H9 (cell line): ENCODE results near the gene SLC14A1. TPM values are rescaled to one million over a fixed set of nuclear protein-coding genes. Genes with fewer than 3 reads are reported as not detected.

Source experiments
- DNase-seq: peaks from one replicate; pipeline ENCODE4 v3.0.0-alpha.2; 2017
- H2AFZ ChIP-seq: one replicate; pipeline ENCODE4 v1.6.1; 2013; ENCODE audit warnings: mild to moderate bottlenecking, low read length, control low read depth, moderate library complexity
- H2AK5ac ChIP-seq: 2 replicates; pipeline ENCODE4 v1.6.1; 2013; ENCODE audit warnings: low read length, control low read depth, mixed read lengths; ENCODE audit not compliant: insufficient read length
- H2BK120ac ChIP-seq: one replicate; pipeline ENCODE4 v1.6.1; 2013; ENCODE audit warnings: low read depth, mild to moderate bottlenecking, low read length, control low read depth, inconsistent platforms; ENCODE audit not compliant: poor library complexity, severe bottlenecking
- H2BK12ac ChIP-seq: 2 replicates; pipeline ENCODE4 v1.6.1; 2013; ENCODE audit warnings: low read length, control low read depth, mixed read lengths, low read depth; ENCODE audit not compliant: insufficient read length
- H2BK15ac ChIP-seq: 2 replicates; pipeline ENCODE4 v1.6.1; 2013; ENCODE audit warnings: low read depth, low read length, control low read depth
- H2BK20ac ChIP-seq: one replicate; pipeline ENCODE4 v1.6.1; 2013; ENCODE audit warnings: low read depth, mild to moderate bottlenecking, low read length, control low read depth, inconsistent platforms; ENCODE audit not compliant: poor library complexity, severe bottlenecking
- H2BK5ac ChIP-seq: 2 replicates; pipeline ENCODE4 v1.6.1; 2013; ENCODE audit warnings: low read length, control low read depth, mixed read lengths; ENCODE audit not compliant: insufficient read length
- H3K14ac ChIP-seq: 2 replicates; pipeline ENCODE4 v1.6.1; 2013; ENCODE audit warnings: low read length, control low read depth; ENCODE audit not compliant: insufficient read depth
- H3K18ac ChIP-seq: 2 replicates; pipeline ENCODE4 v1.6.1; 2013; ENCODE audit warnings: low read depth, mild to moderate bottlenecking, mixed read lengths, low read length, control low read depth; ENCODE audit not compliant: insufficient read length
- H3K23ac ChIP-seq: 2 replicates; pipeline ENCODE4 v1.6.1; 2013; ENCODE audit warnings: low read length, control low read depth, mixed read lengths, low read depth; ENCODE audit not compliant: insufficient read length
- H3K23me2 ChIP-seq: 2 replicates; pipeline ENCODE4 v1.6.1; 2013; ENCODE audit warnings: low read depth, mild to moderate bottlenecking, mixed read lengths, low read length, control low read depth; ENCODE audit not compliant: insufficient read length, poor library complexity, severe bottlenecking
- H3K27ac ChIP-seq: 2 replicates; pipeline ENCODE4 v1.5.1; 2013; ENCODE audit warnings: low read length, control low read depth, mixed read lengths, low read depth; ENCODE audit not compliant: insufficient read length
- H3K27me3 ChIP-seq: 2 replicates; pipeline ENCODE4 v1.6.1; 2013; ENCODE audit warnings: low read length, control low read depth, inconsistent platforms; ENCODE audit not compliant: insufficient read depth
- H3K4ac ChIP-seq: 2 replicates; pipeline ENCODE4 v1.6.1; 2013; ENCODE audit warnings: low read depth, mild to moderate bottlenecking, control low read depth, inconsistent platforms, low read length, moderate library complexity
- H3K4me1 ChIP-seq: 2 replicates; pipeline ENCODE4 v1.6.1; 2013; ENCODE audit warnings: low read length, control low read depth, inconsistent platforms; ENCODE audit not compliant: insufficient read depth
- H3K4me2 ChIP-seq: 2 replicates; pipeline ENCODE4 v1.6.1; 2013; ENCODE audit warnings: low read length, control low read depth, mixed read lengths; ENCODE audit not compliant: insufficient read length, insufficient read depth
- H3K56ac ChIP-seq: 2 replicates; pipeline ENCODE4 v1.6.1; 2013; ENCODE audit warnings: low read depth, mild to moderate bottlenecking, mixed read lengths, low read length, control low read depth; ENCODE audit not compliant: insufficient read length
- H3K79me1 ChIP-seq: 2 replicates; pipeline ENCODE4 v1.6.1; 2013; ENCODE audit warnings: low read depth, mild to moderate bottlenecking, moderate library complexity, low read length, control low read depth, inconsistent platforms; ENCODE audit not compliant: insufficient read depth, poor library complexity, severe bottlenecking
- H3K79me2 ChIP-seq: 2 replicates; pipeline ENCODE4 v1.6.1; 2013; ENCODE audit warnings: low read length, control low read depth, inconsistent platforms; ENCODE audit not compliant: insufficient read depth
- H3K9ac ChIP-seq: 2 replicates; pipeline ENCODE4 v1.6.1; 2013; ENCODE audit warnings: low read length, control low read depth, mixed read lengths; ENCODE audit not compliant: insufficient read length; ENCODE audit errors: extremely low read depth
- H3K9me3 ChIP-seq: one replicate; pipeline ENCODE4 v1.6.1; 2013; ENCODE audit warnings: low read depth, low read length, inconsistent platforms; ENCODE audit not compliant: control insufficient read depth
- H3T11ph ChIP-seq: one replicate; pipeline ENCODE4 v1.6.1; 2013; ENCODE audit warnings: mild to moderate bottlenecking, low read length, control low read depth, inconsistent platforms
- H4K20me1 ChIP-seq: one replicate; pipeline ENCODE4 v1.6.1; 2013; ENCODE audit not compliant: control insufficient read depth, insufficient read length, insufficient read depth
- H4K5ac ChIP-seq: 2 replicates; pipeline ENCODE4 v1.6.1; 2013; ENCODE audit warnings: low read depth, mild to moderate bottlenecking, mixed read lengths, low read length, control low read depth; ENCODE audit not compliant: insufficient read length
- H4K8ac ChIP-seq: replicated peaks from 2 replicates; pipeline ENCODE4 v1.6.1; 2013; ENCODE audit warnings: low read length, control low read depth, mixed read lengths, low read depth; ENCODE audit not compliant: insufficient read length
- H4K91ac ChIP-seq: 2 replicates; pipeline ENCODE4 v1.6.1; 2013; ENCODE audit warnings: low read depth, mild to moderate bottlenecking, moderate library complexity, mixed read lengths, low read length, control low read depth; ENCODE audit not compliant: insufficient read length
- H3K27ac Mint-ChIP-seq, 3 experiments: 2 replicates in 2 of 3; 3 replicates in 1 of 3; pipeline ENCODE4 v1.8.0; 2020 to 2021; ENCODE audit warnings: mixed read lengths in 3 of 3, mild to moderate bottlenecking in 1 of 3, moderate library complexity in 1 of 3
- H3K27me3 Mint-ChIP-seq: 2 replicates; pipeline ENCODE4 v1.8.0; 2021; ENCODE audit warnings: low read depth, mild to moderate bottlenecking, moderate library complexity, mixed read lengths
- H3K36me3 Mint-ChIP-seq, 3 experiments: 2 replicates in 2 of 3; 3 replicates in 1 of 3; pipeline ENCODE4 v1.8.0; 2020 to 2021; ENCODE audit warnings: low read depth in 3 of 3, mixed read lengths in 3 of 3; ENCODE audit not compliant: insufficient read depth in 1 of 3
- H3K4me1 Mint-ChIP-seq, 2 experiments: 2 replicates each; pipeline ENCODE4 v1.8.0; 2020; ENCODE audit warnings: mixed read lengths in 2 of 2
- H3K4me3 Mint-ChIP-seq, 2 experiments: 2 replicates in 1 of 2; 3 replicates in 1 of 2; pipeline ENCODE4 v1.8.0; 2020 to 2021; ENCODE audit warnings: mild to moderate bottlenecking in 2 of 2, mixed read lengths in 2 of 2, moderate library complexity in 1 of 2
- H3K9me3 Mint-ChIP-seq, 2 experiments: 2 replicates in 1 of 2; 3 replicates in 1 of 2; pipeline ENCODE4 v1.8.0; 2020; ENCODE audit warnings: mild to moderate bottlenecking in 2 of 2, mixed read lengths in 2 of 2, moderate library complexity in 1 of 2
- WGBS: extraction: QIAGEN DNeasy Blood & Tissue Kit; methylation state at CpG from one replicate; pipeline ENCODE4 v1.1.7; 2013; ENCODE audit warnings: missing lambda C conversion rate, low lambda C conversion rate, mixed read lengths; ENCODE audit not compliant: insufficient read length; ENCODE audit errors: extremely low coverage; 5-methylcytosine and 5-hydroxymethylcytosine counted together
- total RNA-seq: library from RNA; stranded (reverse); gene quantifications from 2 replicates; pipeline ENCODE4 v1.2.1, GENCODE V29; 2021
- TF ChIP-seq, protein P1 (sequence below): fragments of 200-600 bp; sonication (generic); conservative IDR thresholded peaks from 3 replicates; pipeline ENCODE4 v1.8.0; 2021; ENCODE audit warnings: antibody characterized with exemption, mild to moderate bottlenecking

Gene SLC14A1
- total RNA-seq, 1 experiment from 2014 or later = not detected

DNA sequence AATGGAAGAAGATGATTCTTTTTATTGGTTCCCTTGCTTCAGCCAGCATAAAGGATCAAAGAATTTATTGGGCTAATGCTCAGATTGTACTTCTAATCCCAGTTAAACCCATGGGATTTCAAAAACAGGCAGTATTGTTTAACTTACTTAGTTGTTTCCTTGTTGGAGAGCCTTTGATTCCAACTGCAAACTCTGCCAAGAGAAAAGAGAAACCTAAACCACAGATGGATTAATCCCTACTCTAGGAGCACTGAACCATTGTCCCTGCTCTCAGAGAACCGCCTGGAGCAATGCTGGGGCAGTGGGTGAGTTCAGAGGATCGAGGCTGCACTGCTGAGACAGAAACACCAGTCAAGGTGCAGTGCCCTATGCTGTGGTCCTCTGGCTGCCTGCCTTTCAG is 56.6 kb downstream of the SLC14A1 start:
- Histone ChIP-seq H3K9ac (no peak overlapping the region), H2AK5ac (no peak overlapping the region), H3K4me1 (peaks cover 6% of the 10 kb centered on the region; the same call in 1 of the 2 replicates), H3K27me3 (no peaks in the 10 kb centered on the region), H4K8ac (no peak overlapping the region), H3K79me2 (no peaks in the 10 kb centered on the region), H3K27ac (no peak overlapping the region), H3K79me1 (no peaks in the 10 kb centered on the region), H2BK120ac (no peak overlapping the region), H3K14ac (no peak overlapping the region), H3K4ac (no peak overlapping the region), H2BK20ac (no peak overlapping the region), H3K56ac (no peak overlapping the region), H2BK12ac (no peak overlapping the region), H3K9me3 (no peaks in the 10 kb centered on the region), H4K20me1 (no peaks in the 10 kb centered on the region), H3T11ph (no peak overlapping the region), H4K5ac (no peak overlapping the region), H3K23ac (no peak overlapping the region), H2BK15ac (no peak overlapping the region), H3K18ac (no peak overlapping the region), H2BK5ac (no peak overlapping the region), H4K91ac (no peak overlapping the region), H3K4me2 (no peak overlapping the region), H3K23me2 (no peaks in the 10 kb centered on the region), H2AFZ (no peak overlapping the region)
- Mint-ChIP-seq H3K27me3 (no peaks in the 10 kb centered on the region; the same call in 1 of the 2 replicates), H3K4me1 (peaks cover 13 to 18% of the 10 kb centered on the region in 2 experiments), H3K4me3 (no peak overlapping the region), H3K36me3 (0 out of 7 replicates have a peak, but pooled peaks cover 0 to 2% (median 0%) of the 10 kb centered on the region in 3 experiments), H3K9me3 (peaks cover 0 to 2% of the 10 kb centered on the region in 2 experiments; a peak in 1 of 5 replicates), H3K27ac (peak overlapping the region in 1 of 3 experiments; percentile 69; a peak in 1 of 7 replicates)
- no CpG with 5 or more reads among the region's 2 CpGs for WGBS
- DNase-seq = no peak
- TF ChIP-seq, protein P1, sequence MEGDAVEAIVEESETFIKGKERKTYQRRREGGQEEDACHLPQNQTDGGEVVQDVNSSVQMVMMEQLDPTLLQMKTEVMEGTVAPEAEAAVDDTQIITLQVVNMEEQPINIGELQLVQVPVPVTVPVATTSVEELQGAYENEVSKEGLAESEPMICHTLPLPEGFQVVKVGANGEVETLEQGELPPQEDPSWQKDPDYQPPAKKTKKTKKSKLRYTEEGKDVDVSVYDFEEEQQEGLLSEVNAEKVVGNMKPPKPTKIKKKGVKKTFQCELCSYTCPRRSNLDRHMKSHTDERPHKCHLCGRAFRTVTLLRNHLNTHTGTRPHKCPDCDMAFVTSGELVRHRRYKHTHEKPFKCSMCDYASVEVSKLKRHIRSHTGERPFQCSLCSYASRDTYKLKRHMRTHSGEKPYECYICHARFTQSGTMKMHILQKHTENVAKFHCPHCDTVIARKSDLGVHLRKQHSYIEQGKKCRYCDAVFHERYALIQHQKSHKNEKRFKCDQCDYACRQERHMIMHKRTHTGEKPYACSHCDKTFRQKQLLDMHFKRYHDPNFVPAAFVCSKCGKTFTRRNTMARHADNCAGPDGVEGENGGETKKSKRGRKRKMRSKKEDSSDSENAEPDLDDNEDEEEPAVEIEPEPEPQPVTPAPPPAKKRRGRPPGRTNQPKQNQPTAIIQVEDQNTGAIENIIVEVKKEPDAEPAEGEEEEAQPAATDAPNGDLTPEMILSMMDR = no peak
